K562 (cell line): ENCODE measurements around the gene SLC43A1.

ENCODE experiments used
- CBFB ChIP-seq: sonication (generic); formaldehyde crosslinking; IDR thresholded peaks from 2 replicates; pipeline ENCODE4 v1.4.0; 2020; ENCODE audit warnings: mild to moderate bottlenecking, missing genetic modification reagents
- ERF ChIP-seq: fragments of 450-650 bp; formaldehyde crosslinking; IDR thresholded peaks from 2 replicates; pipeline ENCODE4 v1.4.0; 2020; ENCODE audit warnings: mild to moderate bottlenecking, mixed read lengths
- EZH2 ChIP-seq: IDR thresholded peaks from 2 replicates; pipeline ENCODE4 v1.6.1; 2012; ENCODE audit warnings: low read depth, mild to moderate bottlenecking, inconsistent platforms, low read length, borderline replicate concordance
- GABPB2 ChIP-seq: fragments of 250-450 bp; sonication (Bioruptor Pico); conservative IDR thresholded peaks from 2 replicates; pipeline ENCODE4 v1.5.1; 2021; ENCODE audit warnings: mild to moderate bottlenecking
- MAFG ChIP-seq: fragments of 450-650 bp; conservative IDR thresholded peaks from 2 replicates; pipeline ENCODE4 v1.6.1; 2016; ENCODE audit warnings: missing genetic modification characterization, missing compliant biosample characterization
- MEF2A ChIP-seq: IDR thresholded peaks from 2 replicates; pipeline ENCODE4 v1.6.1; 2011; ENCODE audit warnings: low read depth, mild to moderate bottlenecking, low read length, moderate library complexity; ENCODE audit not compliant: control insufficient read depth
- NFYB ChIP-seq: IDR thresholded peaks from 2 replicates; pipeline ENCODE4 v1.6.1; 2011; ENCODE audit warnings: mild to moderate bottlenecking, moderate library complexity; ENCODE audit not compliant: insufficient read length; ENCODE audit errors: extremely low read depth
- PHF20 ChIP-seq: fragments of 450-650 bp; IDR thresholded peaks from 2 replicates; pipeline ENCODE4 v1.6.1; 2018; ENCODE audit not compliant: partially characterized antibody
- U2AF1 ChIP-seq: fragments of 200-400 bp; formaldehyde crosslinking; optimal IDR thresholded peaks from 2 replicates; pipeline ENCODE3; 2017; ENCODE audit warnings: mild to moderate bottlenecking, low read depth, low read length, moderate library complexity
- ZNF431 ChIP-seq: sonication (generic); formaldehyde crosslinking; IDR thresholded peaks from 2 replicates; pipeline ENCODE4 v1.8.0; 2022; ENCODE audit warnings: mild to moderate bottlenecking, missing genetic modification reagents
- TF ChIP-seq, protein P1 (sequence below), 2 experiments: fragments of 450-650 bp; IDR thresholded peaks; 2 replicates each; pipeline ENCODE4 v1.6.1; 2016; ENCODE audit warnings: mild to moderate bottlenecking in 2 of 2, borderline replicate concordance in 1 of 2, low read depth in 1 of 2, moderate library complexity in 1 of 2
- TF ChIP-seq, protein P2 (sequence below), 3 experiments: IDR thresholded peaks in 2 of 3; conservative IDR thresholded peaks in 1 of 3; 2 replicates each; pipeline ENCODE4 v1.5.1; 2011 to 2012; ENCODE audit warnings: low read length in 3 of 3, mild to moderate bottlenecking in 3 of 3, control low read depth in 2 of 3, improper control_type of control experiment in 1 of 3, inconsistent platforms in 1 of 3, low read depth in 1 of 3, mixed read lengths in 1 of 3, moderate library complexity in 1 of 3; ENCODE audit not compliant: insufficient read depth in 2 of 3
- TF ChIP-seq, protein P3 (sequence below): fragments of 150-350 bp; conservative IDR thresholded peaks from 2 replicates; pipeline ENCODE4 v1.6.1; 2014; ENCODE audit warnings: low read length

DNA sequence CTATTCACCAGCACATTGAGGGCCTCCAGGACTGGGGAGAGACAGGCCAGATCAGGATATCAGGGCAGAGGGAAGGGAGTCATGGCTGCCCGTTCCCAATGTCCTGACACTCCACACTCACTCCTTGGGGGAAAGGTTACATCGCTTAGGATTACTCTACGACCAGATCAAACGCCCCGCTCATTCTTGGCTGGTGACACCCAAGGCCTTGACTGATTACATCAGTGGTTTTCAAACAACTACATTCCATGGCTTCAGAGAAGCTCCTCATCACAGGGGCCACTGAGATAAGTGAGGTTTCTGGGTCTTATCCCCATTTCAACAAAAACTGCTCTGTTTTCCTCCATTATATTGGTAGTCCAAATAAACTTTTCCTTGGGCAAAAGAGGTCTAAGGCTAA is 37.0 kb upstream of the SLC43A1 start:
- TF ChIP-seq EZH2 (no peak), GABPB2 (CRISPR knock-in tag) (no peak), PHF20 (no peak), MAFG (tag) (no peak), MEF2A (no peak), ERF (CRISPR knock-in tag) (no peak), CBFB (CRISPR knock-in tag) (no peak), U2AF1 (no peak), ZNF431 (CRISPR knock-in tag) (no peak), NFYB (no peak)
- TF ChIP-seq, protein P1, sequence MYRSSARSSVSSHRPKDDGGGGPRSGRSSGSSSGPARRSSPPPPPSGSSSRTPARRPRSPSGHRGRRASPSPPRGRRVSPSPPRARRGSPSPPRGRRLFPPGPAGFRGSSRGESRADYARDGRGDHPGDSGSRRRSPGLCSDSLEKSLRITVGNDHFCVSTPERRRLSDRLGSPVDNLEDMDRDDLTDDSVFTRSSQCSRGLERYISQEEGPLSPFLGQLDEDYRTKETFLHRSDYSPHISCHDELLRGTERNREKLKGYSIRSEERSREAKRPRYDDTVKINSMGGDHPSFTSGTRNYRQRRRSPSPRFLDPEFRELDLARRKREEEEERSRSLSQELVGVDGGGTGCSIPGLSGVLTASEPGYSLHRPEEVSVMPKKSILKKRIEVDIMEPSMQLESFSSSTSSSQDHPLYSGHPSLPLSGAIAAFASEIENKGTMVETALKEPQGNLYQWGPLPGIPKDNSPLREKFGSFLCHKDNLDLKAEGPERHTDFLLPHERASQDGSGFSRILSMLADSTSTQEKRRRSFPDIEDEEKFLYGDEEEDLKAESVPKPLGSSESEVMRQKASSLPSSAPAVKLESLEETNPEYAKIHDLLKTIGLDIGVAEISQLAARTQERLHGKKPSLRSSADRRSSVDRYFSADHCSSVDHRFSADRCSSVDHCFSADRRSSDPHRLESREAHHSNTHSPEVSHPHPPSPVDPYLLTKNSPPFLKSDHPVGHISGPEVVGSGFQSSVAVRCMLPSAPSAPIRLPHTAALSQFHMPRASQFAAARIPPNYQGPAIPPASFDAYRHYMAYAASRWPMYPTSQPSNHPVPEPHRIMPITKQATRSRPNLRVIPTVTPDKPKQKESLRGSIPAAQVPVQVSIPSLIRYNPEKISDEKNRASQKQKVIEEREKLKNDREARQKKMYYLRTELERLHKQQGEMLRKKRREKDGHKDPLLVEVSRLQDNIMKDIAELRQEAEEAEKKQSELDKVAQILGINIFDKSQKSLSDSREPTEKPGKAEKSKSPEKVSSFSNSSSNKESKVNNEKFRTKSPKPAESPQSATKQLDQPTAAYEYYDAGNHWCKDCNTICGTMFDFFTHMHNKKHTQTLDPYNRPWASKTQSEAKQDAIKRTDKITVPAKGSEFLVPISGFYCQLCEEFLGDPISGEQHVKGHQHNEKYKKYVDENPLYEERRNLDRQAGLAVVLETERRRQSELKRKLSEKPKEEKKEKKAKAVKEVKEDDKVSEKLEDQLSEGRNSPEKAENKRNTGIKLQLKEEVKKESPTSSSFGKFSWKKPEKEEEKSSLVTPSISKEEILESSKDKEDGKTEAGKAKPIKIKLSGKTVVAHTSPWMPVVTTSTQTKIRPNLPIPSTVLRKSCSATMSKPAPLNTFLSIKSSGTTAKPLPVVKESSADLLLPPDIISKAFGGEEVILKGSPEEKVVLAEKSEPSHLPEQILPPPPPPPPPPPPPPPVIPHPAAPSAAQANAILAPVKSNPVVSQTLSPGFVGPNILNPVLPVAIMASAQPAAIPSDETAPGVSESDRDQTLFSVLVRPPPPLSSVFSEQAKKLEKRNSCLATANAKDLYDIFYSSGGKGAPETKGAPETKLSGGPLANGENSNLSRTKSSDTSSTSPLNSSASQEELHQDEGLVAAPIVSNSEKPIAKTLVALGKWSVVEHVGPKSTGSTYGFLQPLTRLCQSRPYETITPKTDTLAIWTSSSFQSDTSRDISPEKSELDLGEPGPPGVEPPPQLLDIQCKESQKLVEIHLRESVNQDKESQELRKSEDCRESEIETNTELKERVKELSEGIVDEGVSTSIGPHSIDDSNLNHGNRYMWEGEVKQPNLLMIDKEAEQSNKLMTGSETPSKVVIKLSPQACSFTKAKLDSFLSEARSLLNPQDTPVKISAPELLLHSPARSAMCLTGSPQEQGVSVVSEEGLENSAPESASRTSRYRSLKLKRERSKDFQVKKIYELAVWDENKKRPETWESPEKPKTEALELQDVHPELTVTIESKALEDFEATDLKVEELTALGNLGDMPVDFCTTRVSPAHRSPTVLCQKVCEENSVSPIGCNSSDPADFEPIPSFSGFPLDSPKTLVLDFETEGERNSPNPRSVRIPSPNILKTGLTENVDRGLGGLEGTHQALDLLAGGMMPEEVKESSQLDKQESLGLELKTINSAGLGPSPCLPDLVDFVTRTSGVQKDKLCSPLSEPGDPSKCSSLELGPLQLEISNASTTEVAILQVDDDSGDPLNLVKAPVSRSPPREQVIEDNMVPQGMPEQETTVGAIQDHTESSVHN (IDR thresholded peaks at IDR 0.05; ENCODE audit: borderline replicate concordance in 1 of 2, low read depth in 1 of 2) = no peak
- TF ChIP-seq, protein P2, sequence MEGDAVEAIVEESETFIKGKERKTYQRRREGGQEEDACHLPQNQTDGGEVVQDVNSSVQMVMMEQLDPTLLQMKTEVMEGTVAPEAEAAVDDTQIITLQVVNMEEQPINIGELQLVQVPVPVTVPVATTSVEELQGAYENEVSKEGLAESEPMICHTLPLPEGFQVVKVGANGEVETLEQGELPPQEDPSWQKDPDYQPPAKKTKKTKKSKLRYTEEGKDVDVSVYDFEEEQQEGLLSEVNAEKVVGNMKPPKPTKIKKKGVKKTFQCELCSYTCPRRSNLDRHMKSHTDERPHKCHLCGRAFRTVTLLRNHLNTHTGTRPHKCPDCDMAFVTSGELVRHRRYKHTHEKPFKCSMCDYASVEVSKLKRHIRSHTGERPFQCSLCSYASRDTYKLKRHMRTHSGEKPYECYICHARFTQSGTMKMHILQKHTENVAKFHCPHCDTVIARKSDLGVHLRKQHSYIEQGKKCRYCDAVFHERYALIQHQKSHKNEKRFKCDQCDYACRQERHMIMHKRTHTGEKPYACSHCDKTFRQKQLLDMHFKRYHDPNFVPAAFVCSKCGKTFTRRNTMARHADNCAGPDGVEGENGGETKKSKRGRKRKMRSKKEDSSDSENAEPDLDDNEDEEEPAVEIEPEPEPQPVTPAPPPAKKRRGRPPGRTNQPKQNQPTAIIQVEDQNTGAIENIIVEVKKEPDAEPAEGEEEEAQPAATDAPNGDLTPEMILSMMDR (IDR thresholded peaks at IDR 0.05 in 2 of 3, conservative IDR thresholded peaks at IDR 0.05 in 1 of 3; ENCODE audit: insufficient read depth in 2 of 3, low read depth in 1 of 3, low read length in 3 of 3) = 0 out of 6 replicates have a peak, but pooled peaks of 1 of the 3 experiments have one; percentile 15
- TF ChIP-seq, protein P3, sequence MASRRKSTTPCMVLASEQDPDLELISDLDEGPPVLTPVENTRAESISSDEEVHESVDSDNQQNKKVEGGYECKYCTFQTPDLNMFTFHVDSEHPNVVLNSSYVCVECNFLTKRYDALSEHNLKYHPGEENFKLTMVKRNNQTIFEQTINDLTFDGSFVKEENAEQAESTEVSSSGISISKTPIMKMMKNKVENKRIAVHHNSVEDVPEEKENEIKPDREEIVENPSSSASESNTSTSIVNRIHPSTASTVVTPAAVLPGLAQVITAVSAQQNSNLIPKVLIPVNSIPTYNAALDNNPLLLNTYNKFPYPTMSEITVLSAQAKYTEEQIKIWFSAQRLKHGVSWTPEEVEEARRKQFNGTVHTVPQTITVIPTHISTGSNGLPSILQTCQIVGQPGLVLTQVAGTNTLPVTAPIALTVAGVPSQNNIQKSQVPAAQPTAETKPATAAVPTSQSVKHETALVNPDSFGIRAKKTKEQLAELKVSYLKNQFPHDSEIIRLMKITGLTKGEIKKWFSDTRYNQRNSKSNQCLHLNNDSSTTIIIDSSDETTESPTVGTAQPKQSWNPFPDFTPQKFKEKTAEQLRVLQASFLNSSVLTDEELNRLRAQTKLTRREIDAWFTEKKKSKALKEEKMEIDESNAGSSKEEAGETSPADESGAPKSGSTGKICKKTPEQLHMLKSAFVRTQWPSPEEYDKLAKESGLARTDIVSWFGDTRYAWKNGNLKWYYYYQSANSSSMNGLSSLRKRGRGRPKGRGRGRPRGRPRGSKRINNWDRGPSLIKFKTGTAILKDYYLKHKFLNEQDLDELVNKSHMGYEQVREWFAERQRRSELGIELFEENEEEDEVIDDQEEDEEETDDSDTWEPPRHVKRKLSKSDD = no peak
